ENCODE data around the gene KIAA0930.

The KIAA0930 gene

DNA sequence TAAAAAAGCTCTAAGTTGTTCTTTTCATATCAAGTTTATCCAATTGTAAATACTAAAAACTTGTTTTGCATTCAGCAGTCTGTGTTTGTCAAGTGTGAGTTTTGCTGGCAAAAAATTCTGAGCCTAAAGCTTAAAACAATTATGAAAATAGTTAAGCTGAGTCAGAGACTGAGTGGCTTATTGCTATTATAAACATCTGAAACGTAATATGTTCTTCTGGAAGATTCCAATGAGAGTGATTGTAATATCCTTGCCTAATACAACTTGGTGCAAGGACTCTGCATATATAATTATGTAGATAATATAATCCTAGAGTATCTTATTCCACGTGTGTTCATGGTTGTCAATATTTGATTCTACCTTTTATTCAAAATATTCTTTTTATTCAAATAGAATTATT is 91.0 kb downstream of the KIAA0930 start:
- DNase-seq: no peak

DNA sequence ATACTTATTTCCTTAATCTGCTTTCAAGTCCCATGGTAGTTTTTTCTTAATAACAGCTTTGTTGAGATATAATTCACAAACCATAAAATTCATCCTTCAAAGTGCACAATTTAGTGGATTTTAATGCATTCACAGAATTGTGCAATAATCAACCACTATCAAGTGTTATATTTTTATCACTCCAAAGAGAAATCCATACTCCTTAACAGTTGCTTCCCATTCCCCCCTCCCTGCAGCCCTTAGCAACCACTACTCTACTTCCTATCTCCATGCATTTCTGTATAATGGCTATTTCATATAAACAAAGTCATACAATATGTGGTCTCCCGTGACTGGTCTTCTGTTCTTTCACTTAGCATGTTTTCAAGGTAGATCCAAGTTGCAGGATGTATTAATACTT is 95.8 kb downstream of the KIAA0930 start:
- no peak for DNase-seq

GRCh38 chr22:45142376-45142775 is 98.3 kb downstream of the KIAA0930 start:
- DNase-seq: no peak
